Stimulated activated CD8-positive, alpha-beta memory T cell treated with anti-CD3 and anti-CD28 coated beads, Interleukin-4, amount 100 ng/mL, for 1 hour (primary cell): ENCODE results near the gene FIG4.
A peak's percentile ranks its signal among the peaks of the same experiment; 100 is the strongest.
"Not testable (repeated sequence)": the region's sequence is repeated elsewhere in the genome, so short reads cannot be mapped to it uniquely, and the experiment has no call there.

Experiments used
- DNase-seq, 2 donors: peaks; one replicate each; pipeline ENCODE4 v3.0.0-alpha.2; 2020; ENCODE audit warnings: low read depth in 2 of 2, low spot score in 1 of 2

Gene FIG4

DNA sequence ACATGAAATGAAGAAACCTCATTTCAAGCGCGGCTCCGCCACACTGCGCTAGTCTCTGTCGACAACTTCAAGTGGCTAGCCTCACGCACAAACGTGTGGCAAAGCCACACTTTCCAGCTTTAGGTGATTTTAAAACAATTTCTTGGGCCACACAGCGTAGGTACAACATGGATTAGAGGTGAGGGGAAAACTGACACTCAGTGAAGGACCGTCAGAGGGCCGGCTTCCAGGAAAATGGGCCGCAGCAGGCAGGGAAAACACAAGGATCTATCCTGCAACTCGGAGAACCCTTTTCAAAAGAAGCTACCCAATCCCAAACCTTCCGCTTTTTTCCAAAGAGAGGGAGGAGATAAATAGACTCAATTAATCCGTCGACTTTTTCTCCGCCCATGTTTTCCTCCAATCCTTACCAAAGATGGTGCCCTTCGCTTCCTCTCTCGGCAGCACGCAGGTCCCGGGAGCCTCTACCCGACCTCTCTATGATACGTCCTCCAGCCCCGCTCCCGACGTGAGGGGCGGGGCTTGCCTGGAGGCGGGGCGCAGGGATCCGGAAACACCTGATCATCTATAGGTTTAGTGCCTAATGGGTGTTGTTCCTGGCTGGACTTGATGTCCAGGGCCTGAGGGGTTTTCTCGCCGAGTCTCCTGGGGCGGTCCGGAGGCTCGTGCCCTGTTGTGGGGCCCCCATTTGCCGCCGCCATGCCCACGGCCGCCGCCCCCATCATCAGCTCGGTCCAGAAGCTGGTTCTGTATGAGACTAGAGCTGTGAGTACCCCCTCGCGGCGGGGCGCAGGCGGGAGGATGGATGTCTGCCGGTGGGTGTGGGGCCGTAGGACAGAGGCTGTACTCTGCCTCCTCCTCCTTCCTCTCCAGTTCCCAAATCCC lies at the start of gene FIG4, which contains the start of gene AK9:
FIG4 (plus strand) TSS at position 560 of the 885 bp plus-strand sequence; CDS start at position 700, 140 bp downstream.
AK9 (minus strand) TSS at position 466 of the 885 bp plus-strand sequence. CDS start 15,457 bp downstream, outside the sequence.
- peak; percentile 68 to 80 for DNase-seq

DNA sequence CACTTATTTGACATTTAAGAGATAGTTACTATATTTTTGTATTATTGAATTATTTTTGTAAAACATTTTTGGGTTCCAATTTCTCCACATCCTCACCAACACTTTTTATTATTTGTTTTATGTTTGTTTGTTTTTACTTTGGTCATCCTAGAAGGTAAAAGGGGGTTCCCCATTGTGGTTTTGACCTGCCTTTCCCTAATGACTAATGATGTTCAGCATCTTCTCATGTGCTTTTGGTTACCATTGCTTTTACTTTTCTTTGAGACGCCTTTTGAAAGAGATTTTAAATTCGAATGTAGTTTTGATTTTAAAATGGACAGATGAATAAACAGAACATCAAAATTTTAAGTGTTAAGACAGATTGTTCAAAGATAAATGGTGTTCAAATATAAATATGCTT lies 47.0 kb upstream of the FIG4 start:
- DNase-seq = no peak

GRCh38 chr6:109653264-109653663 lies 37.8 kb upstream of the FIG4 start:
- no peak for DNase-seq

- no peak for DNase-seq
These were observed 35.3 kb upstream of the FIG4 start for GRCh38 chr6:109655761-109656262.

GRCh38 chr6:109660526-109661320 lies 30.4 kb upstream of the FIG4 start:
- DNase-seq = no peak

GRCh38 chr6:109662192-109662591 lies 28.9 kb upstream of the FIG4 start:
- DNase-seq = no peak

- no peak for DNase-seq
These were observed 21.3 kb upstream of the FIG4 start for GRCh38 chr6:109669811-109670210.

DNA sequence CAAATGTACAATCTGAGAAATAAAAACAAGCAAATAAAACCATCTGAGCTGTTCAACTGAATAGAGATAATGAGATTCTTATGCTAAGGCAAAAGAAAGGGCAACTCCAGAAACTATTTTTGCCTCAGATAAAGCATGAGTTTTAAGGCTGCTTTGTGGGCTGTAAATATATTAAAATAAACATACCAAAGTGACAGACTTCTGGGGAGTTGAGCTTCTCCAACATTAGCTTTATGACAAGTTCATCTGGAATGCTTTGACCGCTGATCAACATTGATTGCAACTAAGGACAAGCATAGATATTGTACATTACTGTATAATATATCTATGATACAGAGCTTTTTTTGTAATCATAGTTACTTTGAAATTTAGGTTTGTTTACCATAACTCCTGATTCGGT lies 19.4 kb upstream of the FIG4 start:
- DNase-seq = no peak

- DNase-seq = no peak
These were observed 18.9 kb upstream of the FIG4 start for GRCh38 chr6:109672175-109672574.

DNA sequence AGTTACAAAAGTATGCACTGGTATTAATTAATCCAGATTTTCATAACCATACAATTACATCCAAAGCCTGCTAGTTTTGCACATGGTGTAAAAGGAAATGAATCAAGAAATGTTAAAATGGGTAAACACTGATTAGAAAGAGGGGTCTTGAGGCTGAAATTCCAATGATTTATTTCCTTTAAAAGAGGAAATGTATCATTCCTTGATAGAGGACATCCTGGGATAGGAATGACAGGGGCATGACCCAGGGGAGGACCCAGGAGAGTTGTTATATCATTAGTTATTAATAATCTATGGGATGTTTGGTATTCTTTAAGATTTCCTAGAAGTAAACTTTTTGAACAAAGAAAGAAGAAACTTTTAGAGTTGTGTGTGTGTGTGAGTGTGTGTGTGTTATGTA lies 18.3 kb upstream of the FIG4 start:
- no peak for DNase-seq

DNA sequence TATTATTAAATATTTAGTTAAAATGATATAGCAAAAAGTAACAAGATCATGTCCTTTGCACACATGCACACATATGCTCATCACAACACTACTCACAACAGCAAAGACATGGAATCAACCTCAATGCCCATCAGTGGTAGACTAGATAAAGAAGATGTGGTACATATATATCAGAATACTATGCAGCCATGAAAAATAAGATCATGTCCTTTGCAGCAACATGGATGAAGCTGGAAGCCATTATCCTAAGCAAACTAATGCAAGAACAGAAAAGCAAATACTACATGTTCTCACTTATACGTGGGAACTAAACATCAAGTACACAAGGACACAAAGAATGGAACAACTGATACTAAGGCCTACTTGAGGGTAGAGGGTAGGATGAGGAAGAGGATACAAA lies 14.4 kb upstream of the FIG4 start:
- no peak for DNase-seq

DNA sequence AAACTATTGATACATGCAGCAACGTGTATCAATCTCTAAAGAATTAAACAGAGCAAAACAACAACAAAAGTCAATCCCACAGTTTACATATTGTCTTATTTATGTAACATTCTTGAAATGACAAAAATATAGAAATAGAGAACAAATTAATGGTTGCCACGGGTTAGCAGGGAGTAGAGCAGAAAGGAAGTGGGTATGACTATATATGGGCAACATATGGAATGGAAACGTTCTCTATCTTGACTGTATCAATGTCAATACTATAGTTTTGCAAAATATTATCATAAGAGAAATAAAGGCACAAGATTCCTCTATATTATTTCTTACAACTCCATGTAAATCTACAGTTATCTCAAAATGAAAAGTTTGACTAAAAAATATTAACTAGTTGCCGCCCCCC lies 12.9 kb upstream of the FIG4 start:
- no peak for DNase-seq

- not testable (repeated sequence) for DNase-seq
These were observed 12.2 kb upstream of the FIG4 start for GRCh38 chr6:109678661-109679505.

DNA sequence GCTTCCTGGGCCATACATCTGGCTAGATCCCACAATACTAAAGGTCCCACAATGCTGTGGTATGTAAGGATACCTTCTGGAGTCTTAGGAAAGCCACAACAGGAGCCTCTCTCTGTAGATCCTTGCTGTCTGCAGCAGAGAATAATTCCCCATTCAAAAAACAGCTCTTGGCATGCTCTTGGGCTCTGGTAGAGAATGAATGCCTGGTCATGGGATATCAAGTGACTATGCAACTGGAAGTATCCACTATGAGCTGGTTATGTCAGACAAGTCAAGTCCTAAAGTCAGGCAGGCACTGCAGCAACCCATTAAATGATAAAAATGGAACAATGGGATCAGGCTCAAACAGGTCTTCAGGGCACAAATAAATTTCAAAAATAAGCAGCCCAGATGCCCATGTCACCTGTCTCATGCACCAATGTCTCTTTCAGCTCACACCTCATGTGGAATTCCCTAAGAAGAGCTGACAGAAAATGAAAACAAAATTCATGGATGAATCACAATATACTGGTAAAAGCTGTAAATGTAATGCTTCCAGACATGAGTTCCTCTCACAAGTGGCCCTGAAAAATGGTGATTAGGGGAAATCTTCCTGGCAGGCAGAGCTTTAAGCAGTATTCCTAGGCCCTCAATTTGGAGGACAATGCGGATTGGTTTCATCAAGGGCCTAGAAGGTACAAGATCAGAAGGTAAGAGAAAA lies 4.4 kb upstream of the FIG4 start:
- DNase-seq = no peak

DNA sequence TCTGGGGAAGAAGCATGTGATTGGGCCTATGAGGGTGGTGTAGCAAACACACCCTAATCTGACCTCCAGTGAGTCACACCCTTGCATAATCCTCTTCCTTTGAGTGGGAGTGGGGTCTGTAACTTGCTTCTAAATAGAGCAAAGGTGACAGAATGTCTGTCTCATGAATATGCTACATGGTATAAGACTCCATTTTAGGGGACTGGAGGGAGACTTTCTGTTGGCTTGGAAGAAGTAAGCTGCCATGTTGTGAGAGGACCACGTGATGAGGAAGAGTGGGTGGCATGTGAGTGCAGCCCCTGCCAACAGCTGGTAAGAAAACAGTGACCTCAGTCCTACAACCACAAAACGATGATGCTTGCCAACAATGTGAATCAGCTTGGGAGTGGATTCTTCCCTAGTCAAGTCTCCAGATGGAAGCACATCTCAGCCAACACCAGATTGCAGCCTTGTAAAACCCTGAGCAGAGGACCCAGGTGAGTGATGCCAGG lies 3.8 kb upstream of the FIG4 start:
- DNase-seq = no peak

GRCh38 chr6:109690373-109690736 lies 741 bp upstream of the FIG4 start:
- DNase-seq = peak; percentile 26 to 27

GRCh38 chr6:109693111-109693510 lies 2.0 kb downstream of the FIG4 start:
- DNase-seq = no peak

DNA sequence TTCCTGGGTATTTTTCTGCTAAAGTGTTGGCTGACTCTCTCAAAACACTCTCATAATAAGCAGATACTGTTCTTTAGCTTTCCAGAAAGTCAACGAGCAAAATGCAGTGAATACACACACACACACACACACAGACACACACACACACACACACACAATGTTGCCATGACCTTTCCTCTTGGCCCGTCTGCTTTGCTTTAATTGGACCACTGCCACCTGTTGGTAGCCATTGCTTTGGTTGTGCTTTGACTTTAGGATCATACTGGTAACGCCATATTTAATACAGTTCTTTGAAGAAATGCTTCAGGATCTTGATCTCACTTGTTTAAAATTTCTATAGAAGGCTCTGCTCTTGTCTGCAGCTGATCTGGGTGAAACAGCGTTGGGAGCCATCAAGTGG lies 4.4 kb downstream of the FIG4 start:
- no peak for DNase-seq

DNA sequence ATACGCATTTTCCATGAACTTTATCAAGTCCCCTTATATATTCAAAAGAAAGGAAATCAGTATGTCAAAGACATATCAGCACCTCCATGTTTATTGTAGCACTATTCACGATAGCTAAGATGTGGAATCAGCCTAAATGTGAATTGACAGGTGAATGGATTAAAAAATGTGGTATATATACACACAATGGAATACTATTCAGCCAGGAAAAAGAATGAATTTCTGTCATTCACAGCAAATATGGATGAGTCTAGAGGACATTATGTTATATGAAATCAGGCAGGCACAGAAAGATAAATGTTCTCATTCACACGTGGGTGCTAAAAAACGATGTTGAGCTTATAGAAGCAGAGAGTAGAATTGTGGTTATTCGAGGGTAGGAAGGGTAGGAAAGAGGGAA lies 5.3 kb downstream of the FIG4 start:
- no peak for DNase-seq

GRCh38 chr6:109701221-109701620 lies 10.1 kb downstream of the FIG4 start:
- no peak for DNase-seq
